ENCODE data around the gene TMSB10.

DNA sequence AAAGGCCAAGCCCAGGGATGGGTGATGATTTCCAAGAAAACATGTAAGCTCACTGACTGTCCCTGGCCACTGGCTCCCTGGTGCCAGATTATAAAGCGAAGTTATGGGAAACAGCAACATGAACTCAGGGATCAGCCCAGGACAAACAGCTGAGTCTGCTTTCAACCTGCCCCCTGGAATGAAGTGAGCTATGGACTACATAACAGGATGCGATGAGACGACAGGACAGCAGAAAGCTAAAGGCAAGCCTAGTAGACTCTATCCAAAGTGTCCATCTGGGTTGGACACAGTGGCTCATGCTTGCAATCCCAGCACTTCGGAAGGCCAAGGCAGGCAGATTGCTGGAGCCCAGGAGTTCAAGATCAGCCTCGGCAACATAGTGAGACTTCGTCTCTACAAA, 48.9 kb downstream of the TMSB10 start:
- TF ChIP-seq, protein P1, sequence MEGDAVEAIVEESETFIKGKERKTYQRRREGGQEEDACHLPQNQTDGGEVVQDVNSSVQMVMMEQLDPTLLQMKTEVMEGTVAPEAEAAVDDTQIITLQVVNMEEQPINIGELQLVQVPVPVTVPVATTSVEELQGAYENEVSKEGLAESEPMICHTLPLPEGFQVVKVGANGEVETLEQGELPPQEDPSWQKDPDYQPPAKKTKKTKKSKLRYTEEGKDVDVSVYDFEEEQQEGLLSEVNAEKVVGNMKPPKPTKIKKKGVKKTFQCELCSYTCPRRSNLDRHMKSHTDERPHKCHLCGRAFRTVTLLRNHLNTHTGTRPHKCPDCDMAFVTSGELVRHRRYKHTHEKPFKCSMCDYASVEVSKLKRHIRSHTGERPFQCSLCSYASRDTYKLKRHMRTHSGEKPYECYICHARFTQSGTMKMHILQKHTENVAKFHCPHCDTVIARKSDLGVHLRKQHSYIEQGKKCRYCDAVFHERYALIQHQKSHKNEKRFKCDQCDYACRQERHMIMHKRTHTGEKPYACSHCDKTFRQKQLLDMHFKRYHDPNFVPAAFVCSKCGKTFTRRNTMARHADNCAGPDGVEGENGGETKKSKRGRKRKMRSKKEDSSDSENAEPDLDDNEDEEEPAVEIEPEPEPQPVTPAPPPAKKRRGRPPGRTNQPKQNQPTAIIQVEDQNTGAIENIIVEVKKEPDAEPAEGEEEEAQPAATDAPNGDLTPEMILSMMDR (IDR thresholded peaks at IDR 0.05; ENCODE audit: low read length): no peak
- TF ChIP-seq EZH2 (IDR thresholded peaks at IDR 0.05; ENCODE audit: borderline replicate concordance, low read length): no peak
